ENCODE measurements around the gene EXOSC2.

- TF ChIP-seq CTCF (IDR thresholded peaks at IDR 0.05) (no peak), POLR2AphosphoS5 (IDR thresholded peaks at IDR 0.05; ENCODE audit: low read depth, low read length) (no peak), REST (IDR thresholded peaks at IDR 0.05; ENCODE audit: insufficient read depth in 1 of 2, low read depth in 2 of 2, low read length in 1 of 2) (no peak), SIN3A (IDR thresholded peaks at IDR 0.05; ENCODE audit: borderline replicate concordance, insufficient read depth, low read depth, low read length) (no peak)
Measured at GRCh38 chr9:130669965-130670364, 23.6 kb upstream of the EXOSC2 start.
